Right hindlimb (tissue), 1 donor: ENCODE data around the gene SLC47A1.

Experiments used
- DNase-seq: peaks from one replicate; pipeline ENCODE4 v3.0.0-alpha.2; 2018

SLC47A1 gene

GRCh38 chr17:19613979-19614378 lies 80.3 kb downstream of the SLC47A1 start:
- no peak for DNase-seq

DNA sequence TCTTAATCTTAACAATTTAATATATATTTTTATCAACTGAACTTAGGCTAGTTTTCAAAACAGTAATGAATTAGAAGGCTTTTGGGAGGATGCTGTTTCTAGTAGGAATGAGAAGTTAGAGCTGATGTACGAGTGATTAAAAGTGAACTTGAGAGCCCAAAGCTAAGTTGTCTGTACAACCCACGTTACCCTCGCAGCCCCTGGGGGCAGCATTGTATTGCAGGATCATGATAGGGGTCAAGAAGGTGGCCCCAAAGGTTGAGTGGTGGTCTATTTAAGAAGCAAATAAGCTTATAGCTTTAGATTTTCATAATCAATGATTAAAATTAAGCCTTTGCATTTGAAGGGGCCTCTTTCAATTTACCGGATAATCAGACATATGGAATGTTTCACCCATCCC lies 81.2 kb downstream of the SLC47A1 start:
- DNase-seq: no peak

DNA sequence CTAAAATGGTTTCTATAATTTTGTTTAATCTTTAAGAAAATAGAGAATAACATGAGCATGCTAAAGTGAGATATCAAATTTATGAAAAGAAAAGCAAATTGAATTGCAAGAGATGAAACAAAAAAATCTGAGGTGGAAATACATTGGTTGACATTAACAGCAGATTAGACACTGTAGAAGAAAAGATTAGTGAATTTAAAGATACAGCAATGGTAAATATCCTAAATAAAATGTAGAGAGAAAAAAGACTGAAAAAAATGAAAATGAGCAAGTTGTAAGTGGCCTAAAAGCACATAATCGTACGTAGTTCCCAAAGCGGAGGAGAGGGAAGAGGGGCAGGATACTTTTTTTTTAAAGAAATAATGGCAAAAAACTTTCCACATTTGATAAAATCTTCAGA lies 84.4 kb downstream of the SLC47A1 start:
- no peak for DNase-seq

- no peak for DNase-seq
Observed at GRCh38 chr17:19619705-19620325, 86.2 kb downstream of the SLC47A1 start.

DNA sequence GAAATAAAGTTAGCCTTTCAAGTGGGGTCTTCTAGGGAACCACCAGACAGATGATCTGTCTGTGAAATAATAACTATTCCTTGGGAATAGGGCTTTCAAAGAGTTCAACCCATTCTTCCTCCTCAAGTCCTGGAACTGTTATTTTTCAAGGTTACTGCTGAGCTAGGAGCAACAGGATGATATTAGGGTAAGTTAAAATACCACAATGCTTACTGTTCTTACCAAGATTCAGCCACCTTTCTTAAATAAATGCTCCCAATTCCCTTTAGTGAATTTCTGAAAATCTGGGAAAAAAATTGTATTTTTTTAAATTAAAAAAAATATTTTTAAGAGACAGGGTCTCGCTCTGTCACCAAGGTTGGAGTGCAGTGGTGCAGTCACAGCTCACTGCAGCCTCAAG lies 88.0 kb downstream of the SLC47A1 start:
- DNase-seq: no peak

- no peak for DNase-seq
Observed at GRCh38 chr17:19626079-19626478, 92.4 kb downstream of the SLC47A1 start.
